ENCODE data around the gene C10orf67. TPM values are rescaled to one million over a fixed set of nuclear protein-coding genes. Genes with fewer than 3 reads are reported as not detected.
"Not testable (repeated sequence)": the region's sequence is repeated elsewhere in the genome, so short reads cannot be mapped to it uniquely, and the experiment has no call there.

The C10orf67 gene
- total RNA-seq (2014; rRNA removed; shearing (Covaris generic)), result not detected in 2 replicates

DNA sequence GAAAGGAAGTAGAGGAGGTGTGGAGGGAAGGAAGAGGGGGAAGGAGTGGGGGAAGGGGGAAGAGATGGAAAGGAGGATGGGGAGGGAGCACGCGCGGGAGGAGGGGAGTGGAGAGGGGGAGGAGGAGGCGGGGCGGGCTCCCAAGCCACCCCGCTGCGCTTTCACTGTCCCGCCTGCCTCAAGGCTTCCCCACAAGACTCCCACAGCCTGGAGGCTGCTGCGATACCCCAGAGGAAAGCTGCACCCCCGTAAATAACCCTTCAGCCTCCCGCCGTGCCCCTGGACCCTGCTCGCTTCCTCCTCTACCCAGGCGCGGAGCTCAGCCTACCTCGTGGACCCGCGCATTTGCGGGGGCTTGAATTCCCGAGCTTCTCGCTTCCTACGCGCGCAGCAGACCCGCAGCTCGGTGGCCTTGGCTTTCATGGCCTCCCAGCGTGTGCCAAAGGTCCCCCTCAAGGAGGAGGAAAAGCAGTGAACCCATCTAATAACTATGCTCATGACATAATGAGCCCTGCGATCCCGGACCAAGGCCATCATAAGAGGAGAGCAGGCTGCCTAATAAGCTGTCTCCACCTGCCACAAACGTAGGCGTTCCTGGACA, at the start of gene C10orf67:
TSS of gene C10orf67 (minus strand) at position 557 of the 601 bp plus-strand sequence. CDS start at position 534, 23 bp downstream.
- DNase-seq (ENCODE audit: low read depth), result peak; percentile 61

DNA sequence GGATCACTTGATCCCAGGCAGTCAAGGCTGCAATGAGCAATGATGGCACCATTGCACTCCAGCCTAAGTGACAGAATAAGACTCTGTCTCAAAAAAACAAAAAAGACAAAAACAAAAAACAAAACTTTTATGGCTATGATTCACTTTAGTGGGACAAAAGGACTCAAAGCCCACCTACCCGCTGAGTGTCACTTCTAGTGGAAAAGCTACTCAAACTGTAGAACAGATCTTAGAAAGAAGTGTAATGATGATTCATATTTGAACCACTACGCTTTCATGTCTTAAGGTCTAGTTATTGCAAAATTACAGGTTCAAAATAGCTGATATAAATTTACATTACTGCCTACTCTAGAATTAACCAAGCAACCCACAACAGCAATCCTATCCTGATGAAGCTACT, 47.2 kb upstream of the C10orf67 start:
- no peak for DNase-seq (ENCODE audit: low read depth)

DNA sequence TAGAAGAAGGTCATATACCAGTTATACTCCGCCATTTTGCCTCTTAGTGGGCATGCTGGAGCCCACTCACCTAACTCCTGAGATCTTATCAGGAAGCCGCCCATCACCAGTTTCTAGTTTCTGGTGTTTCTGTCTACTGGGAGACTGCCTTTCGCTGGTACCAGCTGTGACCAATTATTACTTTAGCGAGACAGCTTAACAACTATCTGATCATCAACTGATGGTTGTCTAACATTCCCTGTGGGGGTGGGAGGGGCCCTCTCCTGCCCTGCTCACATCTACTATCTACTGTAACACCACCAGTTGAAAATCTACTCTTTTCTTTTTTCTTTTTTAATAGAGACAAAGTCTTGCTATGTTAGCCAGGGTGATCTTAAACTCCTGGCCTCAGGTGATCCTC, 46.2 kb upstream of the C10orf67 start:
- no peak for DNase-seq (ENCODE audit: low read depth)

DNA sequence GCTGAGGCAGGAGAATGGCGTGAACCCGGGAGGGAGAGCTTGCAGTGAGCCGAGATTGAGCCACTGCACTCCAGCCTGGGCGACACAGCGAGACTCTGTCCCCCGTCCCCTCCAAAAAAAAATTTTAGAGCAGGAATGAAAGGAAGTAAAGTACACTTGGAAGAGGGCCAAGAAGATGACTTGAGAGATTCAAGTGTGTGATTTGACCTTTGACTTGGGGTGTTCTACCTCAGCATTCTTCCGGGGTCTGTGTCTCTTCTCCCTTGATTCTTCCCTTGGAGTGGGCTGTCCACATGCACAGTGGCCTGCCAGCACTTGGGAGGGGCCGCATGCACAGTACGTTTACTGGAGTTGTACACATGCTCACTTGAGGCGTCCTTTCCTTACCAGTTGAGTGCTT, 45.8 kb upstream of the C10orf67 start:
- DNase-seq (ENCODE audit: low read depth), result not testable (repeated sequence)

DNA sequence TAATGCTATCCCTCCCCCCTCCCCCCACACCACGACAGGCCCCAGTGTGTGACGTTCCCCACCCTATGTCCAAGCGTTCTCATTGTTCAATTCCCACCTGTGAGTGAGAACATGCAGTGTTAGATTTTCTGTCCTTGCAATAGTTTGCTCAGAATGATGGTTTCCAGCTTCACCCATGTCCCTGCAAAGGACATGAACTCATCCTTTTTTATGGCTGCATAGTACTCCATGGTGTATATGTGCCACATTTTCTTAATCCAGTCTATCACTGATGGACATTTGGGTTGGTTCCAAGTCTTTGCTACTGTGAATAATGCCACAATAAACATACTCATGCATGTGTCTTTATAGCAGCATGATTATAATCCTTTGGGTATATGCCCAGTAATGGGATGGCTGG, 42.9 kb upstream of the C10orf67 start:
- DNase-seq (ENCODE audit: low read depth), result not testable (repeated sequence)

DNA sequence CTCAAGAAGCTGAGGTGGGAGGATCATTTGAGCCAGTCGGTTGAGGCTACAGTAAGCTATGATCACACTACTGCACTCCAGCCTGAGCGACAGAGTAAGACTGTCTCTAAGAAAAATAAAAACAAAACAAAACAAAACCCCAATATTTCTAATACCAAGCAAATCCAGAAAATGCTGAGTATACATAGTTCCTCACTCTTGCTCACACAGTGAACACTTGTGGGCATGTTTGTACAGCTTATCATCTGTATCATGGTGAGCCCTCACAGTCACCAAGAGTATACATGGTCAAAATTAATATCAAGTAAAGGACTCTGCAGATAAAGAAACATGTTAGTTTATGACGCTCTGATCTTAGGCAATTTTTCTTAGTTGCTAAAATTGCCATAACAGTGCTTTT, 41.5 kb upstream of the C10orf67 start:
- DNase-seq (ENCODE audit: low read depth), result no peak

DNA sequence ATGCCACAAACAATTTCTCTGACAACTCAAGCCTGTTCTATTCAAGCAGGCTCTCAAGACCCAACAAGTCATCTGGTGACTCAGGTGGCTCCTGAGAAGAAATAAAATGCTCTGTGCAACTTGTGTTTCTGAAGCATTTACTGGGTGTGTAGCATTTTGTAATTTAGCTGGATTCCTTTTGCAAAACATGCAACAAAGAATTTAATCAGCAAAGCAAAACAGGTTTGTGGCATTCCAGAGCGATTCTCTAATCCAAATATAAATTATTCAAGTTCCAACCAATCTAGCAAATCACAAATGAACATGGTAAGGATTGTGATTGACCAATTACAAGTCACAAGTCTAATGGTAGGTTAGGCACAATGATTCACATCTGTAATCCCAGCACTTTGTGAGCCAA, 39.8 kb upstream of the C10orf67 start:
- no peak for DNase-seq (ENCODE audit: low read depth)

DNA sequence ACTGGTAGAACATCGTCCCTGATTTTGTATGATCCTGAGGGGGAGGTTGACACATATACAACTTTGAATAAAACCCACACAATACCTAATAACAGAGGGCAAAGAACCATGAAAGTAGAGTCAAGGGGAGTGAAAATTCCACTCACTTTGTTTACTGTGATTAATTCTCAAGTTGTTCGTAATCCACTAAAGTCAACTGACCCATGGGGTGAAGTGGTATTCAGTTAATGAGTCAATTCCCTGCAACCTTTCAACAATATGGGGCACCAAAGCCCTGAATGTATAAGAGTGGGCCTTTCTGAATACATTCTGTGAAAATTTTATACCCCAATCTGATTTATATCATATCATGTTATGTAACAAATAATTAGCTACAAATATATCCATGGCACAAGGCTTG, 39.0 kb upstream of the C10orf67 start:
- no peak for DNase-seq (ENCODE audit: low read depth)

DNA sequence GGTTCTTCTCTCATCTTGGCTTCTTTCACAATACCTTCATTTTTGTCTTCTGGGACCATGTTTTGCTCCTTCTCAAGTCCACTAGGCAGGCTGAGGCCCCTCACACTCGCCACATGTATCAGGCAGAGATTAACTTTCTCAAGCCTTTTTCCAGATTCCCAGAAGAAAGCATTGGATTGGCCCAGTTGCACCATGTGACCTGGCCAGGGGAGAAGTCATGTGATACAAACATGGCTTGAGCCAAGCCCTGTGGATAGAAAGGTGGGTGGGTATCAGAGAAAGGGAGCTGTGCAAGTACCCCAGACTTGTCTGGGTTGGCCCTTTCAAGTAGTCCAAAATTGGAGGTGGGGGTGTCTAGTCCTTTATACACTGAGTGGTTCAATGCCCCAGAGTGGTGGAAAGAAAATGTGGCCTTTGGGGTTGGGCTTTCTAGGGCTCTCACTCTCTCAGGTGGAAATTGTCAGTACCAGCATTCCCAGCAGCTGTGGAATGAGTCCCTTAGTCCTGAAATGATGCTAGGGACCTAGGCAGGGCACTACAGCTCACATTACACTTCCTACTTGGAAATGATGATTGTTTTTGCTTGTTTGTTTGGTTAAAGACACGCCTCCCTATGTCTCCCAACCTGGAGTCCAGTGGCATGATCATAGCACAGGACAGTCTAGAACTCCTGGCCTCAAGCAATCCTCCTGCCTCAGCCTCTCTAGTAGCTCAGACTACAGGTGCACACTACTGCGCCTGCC, 36.9 kb upstream of the C10orf67 start:
- no peak for DNase-seq (ENCODE audit: low read depth)

DNA sequence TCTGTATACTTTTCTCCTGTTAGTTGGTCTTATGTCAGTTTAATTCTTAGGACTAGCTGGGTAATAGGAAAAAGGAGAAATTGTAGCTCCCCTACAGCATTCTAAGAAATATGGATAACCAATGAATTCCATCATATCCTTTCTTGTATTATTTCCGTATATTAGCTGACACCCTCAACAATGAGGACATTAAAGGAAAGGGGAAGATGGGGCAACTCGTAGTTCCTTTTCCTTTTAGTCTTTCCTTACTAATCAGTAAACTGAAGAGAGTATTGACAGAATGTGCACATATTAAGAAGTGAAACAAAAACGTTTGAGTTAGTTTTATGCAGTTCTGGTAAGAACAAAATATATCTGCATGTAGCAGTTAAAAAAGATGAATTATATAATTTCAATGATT, 35.1 kb upstream of the C10orf67 start:
- no peak for DNase-seq (ENCODE audit: low read depth)

DNA sequence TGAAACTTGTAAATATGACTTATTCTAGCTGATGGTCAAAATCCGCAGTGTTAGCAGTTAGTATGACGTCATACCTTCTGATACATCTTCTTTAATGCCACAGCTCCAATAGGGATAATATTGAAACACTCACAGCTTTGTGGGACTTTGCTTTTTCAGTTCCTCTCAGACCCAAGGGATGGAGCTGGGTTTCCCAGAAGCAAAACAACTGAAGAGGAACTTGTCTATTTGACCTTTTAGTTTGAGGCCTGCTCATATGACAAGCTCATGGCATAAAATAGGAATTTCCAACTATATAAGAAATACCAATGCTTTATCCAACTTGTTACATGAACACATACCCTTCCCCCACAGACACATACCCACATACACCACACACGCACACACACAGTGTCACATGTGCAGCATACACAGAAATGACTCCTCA, 31.6 kb upstream of the C10orf67 start:
- no peak for DNase-seq (ENCODE audit: low read depth)

DNA sequence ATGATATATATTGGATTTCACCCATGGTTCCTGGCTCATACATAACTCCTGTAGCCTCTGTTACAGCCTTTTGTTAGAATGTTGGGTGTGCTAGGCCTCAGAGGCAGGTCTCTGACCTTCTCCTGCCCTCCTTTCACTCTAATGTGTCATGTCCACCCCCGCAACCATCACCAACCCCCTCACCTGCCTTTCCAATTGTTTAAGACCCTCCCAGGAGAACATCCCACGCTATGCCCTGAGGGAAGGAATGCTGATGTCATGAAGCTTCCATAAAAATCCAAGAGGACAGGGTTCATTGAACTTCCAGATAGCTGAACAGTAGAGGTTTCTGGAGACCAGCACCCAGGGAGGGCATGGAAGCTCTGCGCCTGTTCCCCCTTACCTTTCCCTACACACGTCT, 30.8 kb upstream of the C10orf67 start:
- peak; percentile 11 for DNase-seq (ENCODE audit: low read depth)

DNA sequence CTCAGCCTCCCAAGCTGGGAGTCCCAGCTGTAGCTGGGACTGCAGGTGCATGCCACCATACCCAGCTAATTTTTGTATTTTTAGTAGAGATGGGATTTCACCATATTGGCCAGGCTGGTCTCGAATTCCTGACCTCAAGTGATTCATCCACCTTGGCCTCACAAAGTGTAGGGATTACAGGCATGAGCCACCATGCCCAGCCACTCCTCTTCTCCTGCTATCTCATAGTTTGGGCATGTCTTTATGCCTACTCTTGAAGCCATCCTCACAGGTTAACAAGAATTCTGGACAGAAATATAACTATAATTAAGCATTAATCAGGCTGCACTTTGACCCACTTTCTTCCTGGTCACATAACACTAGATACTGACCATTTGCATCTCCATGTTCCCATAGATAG, 28.6 kb upstream of the C10orf67 start:
- DNase-seq (ENCODE audit: low read depth), result no peak

DNA sequence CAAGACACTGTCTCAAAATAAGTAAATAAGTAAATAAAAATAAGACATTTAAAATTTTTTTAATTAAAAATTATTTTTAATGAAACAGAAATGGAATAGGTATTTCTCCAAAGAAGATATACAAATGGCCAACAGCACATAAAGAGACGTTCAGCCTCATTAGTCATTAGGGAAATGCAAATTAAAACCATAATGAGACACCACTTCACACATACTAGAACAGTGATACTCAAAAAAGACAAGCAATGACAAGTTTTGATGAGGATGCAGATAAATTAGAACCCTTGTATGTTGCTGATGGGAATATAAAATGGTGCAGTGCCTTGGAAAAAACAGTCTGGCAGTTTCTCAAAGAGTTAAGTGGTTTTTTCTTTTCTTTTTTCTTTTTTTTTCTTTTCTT, 26.5 kb upstream of the C10orf67 start:
- DNase-seq (ENCODE audit: low read depth), result no peak

DNA sequence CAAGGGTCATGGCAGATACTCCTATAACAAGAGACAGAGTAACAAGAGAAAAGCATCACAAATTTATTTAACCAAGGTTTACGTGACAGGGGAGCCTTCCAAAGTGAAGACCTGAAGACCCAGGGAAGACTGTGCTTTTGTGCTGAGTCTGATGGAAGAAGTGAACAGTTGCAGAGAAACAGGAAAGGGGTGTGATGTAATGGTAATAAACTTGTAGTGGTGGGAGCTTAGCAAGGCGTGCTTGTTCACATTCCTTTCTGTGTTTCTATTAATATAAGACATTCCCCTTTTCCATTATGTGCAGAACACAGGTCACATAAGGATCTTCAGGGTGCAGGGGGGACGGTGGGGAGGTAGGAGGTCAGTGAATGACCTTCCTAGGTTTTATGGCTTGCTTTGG, 25.5 kb upstream of the C10orf67 start:
- DNase-seq (ENCODE audit: low read depth), result no peak

DNA sequence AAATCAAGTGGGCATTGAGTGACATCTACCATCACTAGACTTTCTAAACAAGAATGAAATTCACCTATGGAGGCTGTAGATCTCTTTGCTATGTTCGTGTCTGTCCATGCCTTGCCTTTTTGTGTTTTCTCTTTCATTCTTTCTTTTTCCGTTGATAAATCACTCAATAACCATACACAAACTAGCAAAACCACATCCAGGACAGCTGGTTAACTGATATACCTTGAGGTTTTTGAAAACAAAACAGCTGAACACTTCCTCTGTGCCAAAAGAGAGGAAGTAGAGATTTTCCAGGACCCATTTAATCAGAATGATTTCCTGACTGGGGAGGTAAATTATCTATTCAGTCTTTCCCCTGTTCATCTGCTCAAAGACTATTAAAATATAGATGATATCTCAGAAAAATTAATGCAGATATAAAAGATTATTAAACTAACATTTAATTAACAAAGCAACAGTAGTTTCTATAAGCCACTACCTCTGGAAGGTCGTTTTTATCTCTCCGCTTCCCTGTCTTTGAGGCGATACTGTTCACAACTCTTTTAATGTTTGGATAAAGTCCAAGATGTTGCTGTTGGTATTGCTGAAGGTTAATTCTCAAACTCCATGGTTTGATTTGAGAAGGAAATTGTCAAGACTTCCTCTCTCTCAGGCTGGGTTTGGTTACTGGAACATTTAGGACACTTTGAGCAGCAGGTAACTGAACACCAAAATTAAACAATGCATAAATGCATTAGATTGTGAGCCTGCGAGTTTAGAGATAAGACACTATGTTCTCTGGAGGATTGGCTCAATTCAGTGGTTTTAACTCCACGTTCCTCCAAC, 24.4 kb upstream of the C10orf67 start:
- DNase-seq (ENCODE audit: low read depth), result peak; percentile 14

DNA sequence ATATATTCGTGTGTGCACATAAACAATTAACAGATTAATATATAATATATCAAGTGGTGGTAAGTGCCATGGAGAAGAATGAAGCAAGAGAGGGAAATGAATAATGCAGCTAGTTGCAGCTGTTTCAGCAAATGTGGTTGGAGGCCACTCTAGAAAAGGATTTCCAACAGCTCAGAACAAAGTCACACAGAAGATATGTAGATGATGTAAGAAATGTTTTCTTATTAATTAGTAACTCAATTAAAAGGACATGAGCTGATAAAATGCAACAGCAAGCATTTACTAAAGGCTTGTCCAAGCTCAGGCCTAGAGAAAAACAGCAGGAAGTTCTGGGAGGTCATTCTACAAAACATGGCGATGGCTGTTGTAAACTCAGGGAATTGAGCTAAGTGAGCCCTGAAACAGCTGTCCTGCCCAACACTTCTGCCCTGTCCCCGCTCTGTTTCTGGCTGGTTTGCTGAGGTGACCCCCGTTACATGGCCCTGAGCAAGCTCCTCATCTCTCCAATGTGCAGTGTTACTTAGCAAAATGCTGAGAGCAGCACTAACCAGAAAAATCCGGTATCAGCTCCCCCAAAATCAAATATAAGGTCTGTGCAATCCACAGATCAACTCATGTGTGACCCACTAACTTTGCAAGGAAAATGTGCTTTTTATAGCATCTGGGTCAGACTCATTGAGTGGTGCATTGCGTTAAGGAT, 23.4 kb upstream of the C10orf67 start:
- no peak for DNase-seq (ENCODE audit: low read depth)

DNA sequence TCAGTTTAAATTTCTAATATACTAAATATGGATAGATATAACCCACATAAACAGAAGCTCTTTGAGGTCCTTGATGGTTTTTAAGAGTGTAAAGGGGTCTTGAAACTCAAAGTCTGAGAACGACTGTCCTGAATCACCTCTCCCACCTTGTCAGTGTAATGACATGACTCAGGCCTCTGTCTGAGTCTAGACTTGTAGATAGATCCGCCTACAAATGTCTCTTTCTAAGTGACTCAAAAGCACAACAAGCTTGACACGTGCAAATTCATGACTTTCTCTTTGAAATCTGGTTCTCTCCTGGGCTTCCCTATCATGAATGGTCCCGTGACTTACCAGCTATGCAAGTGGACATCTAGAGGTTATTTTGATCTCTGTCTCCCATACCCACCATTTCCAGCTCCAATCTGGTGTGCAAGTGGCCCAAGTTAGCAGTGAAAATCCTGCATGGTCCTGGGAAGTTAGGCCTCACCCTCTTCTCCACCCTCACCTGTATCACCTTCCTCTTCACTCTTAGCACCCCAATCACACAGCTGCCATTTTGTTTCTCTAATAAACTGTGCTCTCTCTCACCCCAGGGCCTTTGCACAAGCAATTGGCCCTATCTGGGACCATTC, 20.9 kb upstream of the C10orf67 start:
- DNase-seq (ENCODE audit: low read depth), result peak; percentile 59

DNA sequence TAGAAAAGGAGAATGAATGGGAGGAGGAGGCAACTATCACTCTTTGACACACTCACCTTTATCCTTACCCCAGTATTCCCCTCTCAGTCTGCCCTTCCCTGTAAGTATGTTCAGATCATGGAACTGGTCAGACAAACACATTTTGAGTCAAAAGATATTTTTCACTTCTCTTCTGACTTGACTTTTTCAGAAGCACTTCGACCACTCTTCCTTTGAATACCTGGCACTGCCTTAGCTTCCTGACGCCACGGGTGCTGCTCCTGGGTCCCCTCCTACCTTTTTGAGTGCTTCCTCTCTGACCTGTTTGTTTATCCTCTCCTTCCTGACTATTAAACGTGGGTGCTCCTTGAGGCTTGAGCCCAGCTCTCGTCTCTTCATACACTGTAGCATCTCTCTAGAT, 19.8 kb upstream of the C10orf67 start:
- no peak for DNase-seq (ENCODE audit: low read depth)

DNA sequence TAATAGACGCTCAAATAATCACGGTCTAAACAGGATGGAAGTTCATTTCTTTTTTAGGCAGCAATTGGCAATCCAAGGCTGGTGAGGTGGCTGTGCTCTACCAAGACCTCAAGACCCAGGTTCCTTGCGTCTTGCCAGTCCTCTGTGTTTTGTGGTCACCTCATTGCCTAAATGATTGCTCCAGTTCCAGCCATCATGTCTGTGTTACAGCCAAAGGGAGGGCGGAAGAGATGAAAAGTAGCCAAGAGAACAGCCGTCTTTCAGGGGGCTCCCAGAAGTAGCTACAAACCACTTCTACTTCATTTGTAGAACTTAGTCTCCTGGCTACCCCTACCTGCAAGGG, 19.2 kb upstream of the C10orf67 start:
- DNase-seq (ENCODE audit: low read depth), result no peak

DNA sequence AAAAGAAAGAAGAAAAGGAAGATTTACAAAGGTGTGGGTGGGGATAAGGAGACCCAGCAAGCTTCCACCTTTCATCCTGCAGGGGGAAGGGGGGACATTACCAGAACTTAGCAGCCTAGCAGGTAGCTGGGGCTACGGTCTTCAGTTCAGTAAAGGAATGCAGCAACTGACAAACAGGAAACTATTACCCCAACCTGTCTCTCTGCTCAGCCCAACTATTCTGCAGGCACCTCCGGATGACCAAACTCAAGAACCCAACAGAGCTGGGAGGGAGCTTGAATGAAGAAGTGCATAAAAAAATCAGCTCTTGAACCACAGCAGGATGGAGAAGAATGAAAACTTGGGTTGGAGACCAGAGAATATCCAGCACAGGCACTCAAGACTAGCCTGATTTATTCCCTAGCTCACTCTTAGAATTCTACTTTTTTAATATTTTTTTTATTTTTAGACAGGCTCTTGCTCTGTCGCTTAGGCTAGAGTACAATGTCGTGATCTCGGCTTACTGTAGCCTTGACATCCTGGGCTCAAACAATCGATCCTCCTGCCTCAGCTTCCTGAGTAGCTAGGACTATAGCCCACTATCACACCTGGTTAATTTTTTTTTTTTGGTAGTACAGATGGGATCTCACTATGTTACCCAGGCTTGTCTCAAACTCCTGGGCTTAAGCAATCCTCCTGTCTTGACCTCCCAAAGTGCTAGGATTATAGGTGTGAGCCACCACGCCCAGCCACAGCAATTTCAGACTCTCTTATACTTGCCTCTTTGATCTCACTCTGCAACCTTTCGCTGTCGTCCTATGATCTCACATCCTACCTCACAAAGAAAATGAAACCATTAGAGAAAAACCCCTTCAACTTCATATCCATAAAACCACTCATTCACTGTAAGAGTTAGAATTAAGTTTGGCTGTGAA, 18.5 kb upstream of the C10orf67 start:
- no peak for DNase-seq (ENCODE audit: low read depth)

Data from Daoy (cell line).